ENCODE measurements around the gene NEK7.

Gene NEK7

DNA sequence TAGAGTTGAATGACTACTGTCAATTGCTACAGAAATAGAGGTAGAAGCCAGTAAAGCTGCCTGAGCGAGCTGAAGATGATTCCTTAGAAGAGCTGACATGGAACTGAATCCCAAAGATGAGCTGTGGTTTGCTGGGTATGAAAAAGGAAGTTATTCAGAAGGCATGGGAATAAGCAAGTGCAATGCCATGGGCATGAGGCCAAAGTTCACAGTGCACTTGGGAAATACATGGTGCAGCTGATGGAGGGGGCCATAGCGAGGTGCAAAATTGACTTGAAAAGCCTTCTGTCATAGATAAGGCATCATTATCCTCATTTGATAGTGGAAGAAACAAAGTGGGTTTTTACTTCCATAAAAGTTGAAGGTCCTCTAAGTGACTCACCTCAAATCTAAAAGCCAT lies 88.6 kb downstream of the NEK7 start:
- DNase-seq (ENCODE audit: insufficient read length) (no peak), FAIRE-seq (no peak)
- TF ChIP-seq POLR2AphosphoS5 (IDR thresholded peaks at IDR 0.05; ENCODE audit: low read depth, low read length) (no peak), TAF1 (IDR thresholded peaks at IDR 0.05; ENCODE audit: borderline replicate concordance, low read depth, low read length) (no peak), POLR2A (IDR thresholded peaks at IDR 0.05; ENCODE audit: low read depth, low read length) (no peak)

DNA sequence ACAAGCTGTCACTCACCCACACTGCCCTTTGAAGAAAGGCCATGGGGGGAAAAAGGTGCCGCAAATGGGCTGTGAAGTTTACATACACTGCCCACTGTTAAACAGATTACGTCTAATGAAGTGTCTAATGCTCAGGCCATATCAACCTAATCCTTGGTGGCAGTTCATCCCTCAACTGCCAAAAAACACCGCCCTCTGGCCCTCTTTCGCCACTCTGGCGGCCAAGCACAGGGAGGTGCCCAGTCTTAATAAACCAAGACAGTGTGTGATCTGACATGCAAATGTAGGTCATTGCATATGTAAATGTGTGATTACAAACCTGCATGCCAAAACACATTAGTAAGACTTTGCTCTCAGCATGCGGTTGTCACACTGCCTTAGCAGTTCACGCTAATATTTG lies 89.5 kb downstream of the NEK7 start:
- FAIRE-seq (no peak), DNase-seq (ENCODE audit: insufficient read length) (no peak)
- TF ChIP-seq POLR2AphosphoS5 (IDR thresholded peaks at IDR 0.05; ENCODE audit: low read depth, low read length) (no peak), TAF1 (IDR thresholded peaks at IDR 0.05; ENCODE audit: borderline replicate concordance, low read depth, low read length) (no peak), POLR2A (IDR thresholded peaks at IDR 0.05; ENCODE audit: low read depth, low read length) (no peak)

DNA sequence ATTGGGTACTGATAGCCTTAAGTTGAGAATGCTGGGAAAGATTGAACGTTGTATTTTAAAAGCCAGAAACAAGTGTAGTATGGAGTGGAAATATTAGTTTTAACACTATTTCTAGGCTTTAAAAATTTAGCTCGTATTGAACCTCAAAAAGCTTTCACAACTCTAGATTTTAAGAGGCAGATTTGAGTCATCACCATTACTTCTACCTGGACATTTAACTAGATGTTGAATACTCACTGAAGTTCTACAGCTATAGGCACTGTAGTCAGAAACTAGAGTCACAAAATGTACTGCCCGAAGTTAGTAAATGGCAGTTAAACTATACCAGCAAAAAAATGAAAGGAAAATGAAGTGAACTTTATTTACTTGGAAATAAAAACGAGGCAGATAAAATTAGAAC lies 96.5 kb downstream of the NEK7 start:
- no peak for DNase-seq (ENCODE audit: insufficient read length)
- peak; percentile 61 for FAIRE-seq
- TF ChIP-seq POLR2AphosphoS5 (IDR thresholded peaks at IDR 0.05; ENCODE audit: low read depth, low read length) (no peak), POLR2A (IDR thresholded peaks at IDR 0.05; ENCODE audit: low read depth, low read length) (no peak), TAF1 (IDR thresholded peaks at IDR 0.05; ENCODE audit: borderline replicate concordance, low read depth, low read length) (no peak)

DNA sequence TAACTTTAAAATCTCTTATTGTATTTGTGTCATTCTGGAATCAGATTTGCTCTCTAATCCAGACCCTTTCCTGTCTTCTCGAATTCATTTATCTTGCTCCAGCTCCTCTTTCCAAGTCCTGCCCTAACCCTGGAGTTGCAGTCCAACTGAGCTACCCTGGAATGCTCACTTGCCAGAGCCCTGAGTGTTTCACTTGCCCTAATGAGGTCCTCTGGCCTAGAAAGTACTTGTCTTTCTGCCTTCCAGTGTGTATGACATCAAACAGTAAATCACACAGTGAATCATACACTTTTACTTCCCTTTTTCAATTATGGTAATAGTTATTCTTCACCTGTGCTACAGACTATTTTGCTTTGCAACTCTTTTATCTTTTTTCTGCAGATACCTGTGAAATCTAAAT lies 96.9 kb downstream of the NEK7 start:
- TF ChIP-seq TAF1 (IDR thresholded peaks at IDR 0.05; ENCODE audit: borderline replicate concordance, low read depth, low read length) = no peak
- TF ChIP-seq POLR2A (IDR thresholded peaks at IDR 0.05; ENCODE audit: low read depth, low read length) = no peak
- no peak for TF ChIP-seq POLR2AphosphoS5 (IDR thresholded peaks at IDR 0.05; ENCODE audit: low read depth, low read length)
- FAIRE-seq (peak; percentile 72), DNase-seq (ENCODE audit: insufficient read length) (peak; percentile 10)

DNA sequence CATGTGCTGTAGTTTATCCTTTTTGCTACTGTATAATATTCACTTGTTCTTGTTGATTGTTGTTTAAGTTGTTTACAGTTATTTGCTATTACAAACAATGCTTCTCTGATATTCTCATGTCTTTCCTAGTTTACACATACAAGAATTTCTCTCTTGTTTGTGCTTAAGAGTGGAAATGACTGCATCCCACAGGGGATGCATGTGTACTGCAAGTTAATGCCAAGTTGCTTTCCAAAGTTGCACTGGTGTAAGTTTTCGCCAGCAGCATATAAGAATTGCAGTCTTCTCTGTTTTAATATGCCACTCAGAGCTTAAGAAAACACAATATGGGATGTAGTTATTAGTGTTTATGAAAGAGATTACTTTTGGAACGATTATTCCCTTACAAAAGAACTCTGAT lies 97.7 kb downstream of the NEK7 start:
- TF ChIP-seq POLR2A (IDR thresholded peaks at IDR 0.05; ENCODE audit: low read depth, low read length) = no peak
- no peak for TF ChIP-seq POLR2AphosphoS5 (IDR thresholded peaks at IDR 0.05; ENCODE audit: low read depth, low read length)
- TF ChIP-seq TAF1 (IDR thresholded peaks at IDR 0.05; ENCODE audit: borderline replicate concordance, low read depth, low read length) = no peak
- DNase-seq (ENCODE audit: insufficient read length) (no peak), FAIRE-seq (no peak)

DNA sequence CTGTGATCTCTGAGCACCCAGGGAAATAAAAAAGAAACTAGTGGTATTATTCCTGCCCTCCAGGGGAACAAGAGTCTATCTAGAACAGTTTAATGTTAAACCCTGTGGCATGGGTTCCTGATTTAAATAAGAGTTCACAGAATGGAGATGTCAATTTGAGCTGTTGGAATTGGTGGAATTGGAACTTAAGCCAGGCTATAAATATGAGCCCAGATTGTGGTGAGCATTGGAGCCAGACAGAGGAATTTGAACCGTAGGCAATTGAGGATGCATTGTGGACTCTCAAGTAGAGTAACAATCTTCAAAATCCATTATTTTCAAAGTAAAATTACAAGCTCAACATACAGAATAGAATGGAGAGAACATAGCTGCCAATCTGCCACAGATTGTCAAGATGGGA lies 98.2 kb downstream of the NEK7 start:
- FAIRE-seq (no peak), DNase-seq (ENCODE audit: insufficient read length) (no peak)

DNA sequence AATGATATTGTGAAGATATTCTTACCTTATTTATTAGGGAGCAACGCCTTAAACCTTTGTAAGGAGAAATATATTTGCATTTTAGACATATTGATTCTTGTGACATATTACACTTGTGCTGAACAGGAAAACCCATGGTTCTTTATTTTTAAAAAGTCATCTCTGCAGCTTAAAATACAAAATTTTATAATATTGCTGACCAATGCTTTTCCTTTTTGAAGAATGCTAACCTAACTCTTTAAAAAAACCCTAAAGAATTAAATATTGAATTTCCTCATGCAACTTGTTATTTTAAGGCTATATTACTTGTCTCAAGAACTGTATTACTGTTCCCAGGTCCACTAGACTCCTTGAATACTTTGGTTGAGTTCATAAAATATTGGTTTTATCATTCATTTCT lies 99.0 kb downstream of the NEK7 start:
- FAIRE-seq (no peak), DNase-seq (ENCODE audit: insufficient read length) (no peak)
- TF ChIP-seq POLR2AphosphoS5 (IDR thresholded peaks at IDR 0.05; ENCODE audit: low read depth, low read length) (no peak), TAF1 (IDR thresholded peaks at IDR 0.05; ENCODE audit: borderline replicate concordance, low read depth, low read length) (no peak), POLR2A (IDR thresholded peaks at IDR 0.05; ENCODE audit: low read depth, low read length) (no peak)

More for the DNA sequence above, 98.2 kb downstream of the NEK7 start:
- TF ChIP-seq TAF1 (IDR thresholded peaks at IDR 0.05; ENCODE audit: borderline replicate concordance, low read depth, low read length) = no peak
- TF ChIP-seq POLR2A (IDR thresholded peaks at IDR 0.05; ENCODE audit: low read depth, low read length) = no peak
- TF ChIP-seq POLR2AphosphoS5 (IDR thresholded peaks at IDR 0.05; ENCODE audit: low read depth, low read length) = no peak

DNA sequence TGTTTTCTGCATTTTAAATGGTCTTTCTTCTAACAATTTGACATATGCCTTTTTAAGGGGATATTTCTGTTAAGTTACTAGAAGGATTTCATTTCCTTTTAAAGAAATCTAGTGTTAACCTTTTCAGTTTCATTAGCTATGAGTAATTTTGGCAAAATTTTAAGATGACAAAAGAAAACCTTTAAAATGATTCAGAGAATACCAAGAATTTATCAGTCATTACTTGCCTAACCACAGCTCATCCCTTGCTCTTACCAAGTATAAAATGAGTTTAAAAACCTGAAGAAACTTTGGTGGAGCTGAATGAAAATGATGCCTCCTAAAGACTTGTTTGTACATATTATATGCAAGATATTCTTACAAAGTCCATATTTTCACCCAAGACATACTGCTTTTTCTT lies 101.7 kb downstream of the NEK7 start:
- no peak for DNase-seq (ENCODE audit: insufficient read length)
- TF ChIP-seq POLR2AphosphoS5 (IDR thresholded peaks at IDR 0.05; ENCODE audit: low read depth, low read length) (no peak), TAF1 (IDR thresholded peaks at IDR 0.05; ENCODE audit: borderline replicate concordance, low read depth, low read length) (no peak), POLR2A (IDR thresholded peaks at IDR 0.05; ENCODE audit: low read depth, low read length) (no peak)
- FAIRE-seq = no peak

DNA sequence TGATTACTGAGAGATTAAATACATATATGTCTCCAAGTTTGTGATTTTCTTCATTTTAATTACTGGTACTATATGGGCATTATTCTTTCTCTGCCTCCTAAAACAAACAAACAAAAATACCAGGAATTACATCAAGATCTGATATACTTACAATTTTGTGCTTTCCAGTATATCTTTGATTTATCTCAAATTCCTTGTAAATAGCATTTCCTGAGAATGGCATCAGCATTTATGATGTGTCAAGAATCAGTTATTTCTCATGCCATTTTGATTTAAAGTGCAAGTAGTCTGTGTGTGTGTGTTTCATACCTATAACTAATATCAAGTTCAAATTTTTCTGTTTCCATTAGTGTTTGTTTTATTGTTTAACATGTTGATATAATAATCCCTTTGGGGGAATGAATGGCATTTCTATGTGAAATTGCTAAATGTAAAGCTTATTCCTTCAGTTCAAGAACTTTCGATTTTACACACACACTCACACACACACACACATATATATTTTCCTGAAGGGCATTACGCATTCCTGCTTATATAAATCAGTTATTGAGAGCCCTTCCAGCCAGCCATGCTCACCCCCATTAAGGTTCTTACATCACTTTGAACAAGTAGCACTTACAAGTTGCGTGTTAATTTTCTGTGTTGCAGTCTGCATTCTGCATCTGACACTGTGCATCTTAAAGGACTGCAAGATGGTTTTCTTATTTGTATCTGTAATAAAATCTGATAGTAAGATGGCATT lies 102.7 kb downstream of the NEK7 start:
- no peak for DNase-seq (ENCODE audit: insufficient read length)

DNA sequence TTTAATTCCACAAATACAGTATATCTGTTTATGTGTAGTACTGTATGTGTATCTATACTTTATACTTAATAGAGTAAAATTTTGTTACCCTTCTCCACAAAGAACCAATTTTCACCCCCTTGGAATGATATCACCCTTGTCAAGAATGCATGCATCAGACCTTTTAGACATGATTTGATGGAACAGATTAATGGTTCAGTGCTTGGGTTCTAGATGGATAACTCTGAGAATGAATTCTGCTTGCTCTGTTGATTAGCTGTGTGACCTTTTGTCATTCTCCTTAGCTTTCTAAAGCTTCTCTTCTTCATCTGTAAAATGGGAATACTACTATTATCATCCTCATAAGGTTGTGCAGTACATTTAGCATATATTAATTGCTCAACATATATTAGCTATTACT lies 105.1 kb downstream of the NEK7 start:
- no peak for TF ChIP-seq TAF1 (IDR thresholded peaks at IDR 0.05; ENCODE audit: borderline replicate concordance, low read depth, low read length)
- TF ChIP-seq POLR2A (IDR thresholded peaks at IDR 0.05; ENCODE audit: low read depth, low read length) = no peak
- TF ChIP-seq POLR2AphosphoS5 (IDR thresholded peaks at IDR 0.05; ENCODE audit: low read depth, low read length) = no peak
- DNase-seq (ENCODE audit: insufficient read length) (no peak), FAIRE-seq (no peak)

More for the DNA sequence above, 102.7 kb downstream of the NEK7 start:
- TF ChIP-seq POLR2A (IDR thresholded peaks at IDR 0.05; ENCODE audit: low read depth, low read length) (no peak), POLR2AphosphoS5 (IDR thresholded peaks at IDR 0.05; ENCODE audit: low read depth, low read length) (no peak), TAF1 (IDR thresholded peaks at IDR 0.05; ENCODE audit: borderline replicate concordance, low read depth, low read length) (no peak)
- no peak for FAIRE-seq

DNA sequence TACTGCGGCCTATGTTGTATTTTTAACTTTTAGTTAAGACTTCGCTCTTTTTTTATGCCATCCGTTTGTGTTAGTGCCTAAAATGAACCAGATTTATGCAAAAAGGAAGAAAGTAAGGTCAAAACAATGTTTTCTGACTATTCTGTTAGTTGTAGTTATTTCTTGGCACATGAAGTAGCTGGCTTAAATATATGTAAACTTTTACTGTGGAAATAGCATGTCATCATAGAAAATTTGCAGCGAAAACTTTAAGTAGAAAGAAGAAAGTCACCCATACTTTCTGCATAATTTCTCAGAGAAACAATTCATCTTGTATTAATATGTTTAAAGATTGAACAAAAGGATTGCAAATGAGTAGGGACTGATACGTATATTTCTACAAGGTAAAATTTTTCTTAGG lies 106.4 kb downstream of the NEK7 start:
- FAIRE-seq (peak; percentile 27), DNase-seq (ENCODE audit: insufficient read length) (no peak)
- TF ChIP-seq POLR2A (IDR thresholded peaks at IDR 0.05; ENCODE audit: low read depth, low read length) (no peak), POLR2AphosphoS5 (IDR thresholded peaks at IDR 0.05; ENCODE audit: low read depth, low read length) (no peak), TAF1 (IDR thresholded peaks at IDR 0.05; ENCODE audit: borderline replicate concordance, low read depth, low read length) (no peak)

DNA sequence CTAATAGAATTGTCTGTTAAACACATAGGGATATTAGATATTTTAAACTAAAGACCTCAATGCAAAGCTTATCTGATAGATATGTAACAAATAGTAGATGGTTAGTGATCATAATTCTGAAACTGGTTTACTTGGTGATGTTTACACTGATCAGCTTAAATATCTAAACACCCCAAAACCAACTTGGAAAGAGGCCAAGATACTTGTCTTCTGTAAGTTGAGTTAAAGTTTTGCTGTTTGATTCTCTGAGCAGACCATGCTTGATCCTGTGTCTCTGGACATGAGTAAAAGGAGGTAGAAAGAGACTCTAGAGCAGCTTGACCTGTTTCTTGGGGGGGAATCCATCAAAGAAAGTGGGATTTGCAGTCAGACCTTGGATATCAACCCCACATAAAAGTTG lies 107.5 kb downstream of the NEK7 start:
- DNase-seq (ENCODE audit: insufficient read length) (no peak), FAIRE-seq (no peak)
- no peak for TF ChIP-seq POLR2A (IDR thresholded peaks at IDR 0.05; ENCODE audit: low read depth, low read length)
- no peak for TF ChIP-seq POLR2AphosphoS5 (IDR thresholded peaks at IDR 0.05; ENCODE audit: low read depth, low read length)
- no peak for TF ChIP-seq TAF1 (IDR thresholded peaks at IDR 0.05; ENCODE audit: borderline replicate concordance, low read depth, low read length)

All from GM12892 (cell line).